K562 (cell line): ENCODE measurements around the gene FRMD3. TPM values are rescaled to one million over a fixed set of nuclear protein-coding genes. Genes with fewer than 3 reads are reported as not detected.

Experiments
- ATAC-seq: fragments of 200-7000 bp; cut with Tn5 transposase; 3 replicates; pipeline ENCODE4 v1.9.1; 2020; ENCODE audit warnings: moderate library complexity
- BruUV-seq: library from RNA; stranded (reverse); fragments of 400-500 nt; replicated peaks from 2 replicates; lab custom pipeline; 2021; lab: Mats Ljungman, UMichigan
- CTCF ChIA-PET: fragments of 300-600 bp; formaldehyde crosslinking; extraction: SDS; loops from one replicate; lab custom pipeline; 2021; ENCODE audit warnings: low intra/inter-chr PET ratio; lab: Yijun Ruan, JAX
- POLR2A ChIA-PET: fragments of 300-600, 350-650 bp; sonication (Branson Sonifier 250); formaldehyde crosslinking; extraction: SDS; loops from one replicate; lab custom pipeline; 2021; ENCODE audit warnings: antibody characterized with exemption, inconsistent platforms; lab: Yijun Ruan, JAX
- DNase-seq, 4 experiments: peaks; one replicate each; pipeline versions ENCODE4 v3.0.0 to v3.0.0-alpha.2; 2011 to 2018; ENCODE audit warnings: low spot score in 3 of 4, mixed read lengths in 3 of 4; ENCODE audit errors: extremely low read depth in 1 of 4
- FAIRE-seq: peaks from 2 replicates; lab custom pipeline; 2011; peaks lifted over from hg19 to GRCh38; lab: Jason Lieb, UNC
- H2AFZ ChIP-seq: 2 replicates; pipeline ENCODE4 v1.6.0; 2011; ENCODE audit warnings: low read depth, low read length, control low read depth, inconsistent platforms
- H3K27ac ChIP-seq: fragments of 200-600 bp; 3 replicates; pipeline ENCODE4 v1.8.0; 2011; ENCODE audit warnings: low read depth, mild to moderate bottlenecking, control low read depth, inconsistent platforms, low read length, moderate library complexity, mixed read lengths; ENCODE audit errors: extremely low read depth
- H3K27me3 ChIP-seq, 2 experiments: fragments of 300-600 bp in 1 of 2; 2 replicates in 1 of 2; 3 replicates in 1 of 2; pipeline versions ENCODE4 v1.6.0 to v1.8.0; 2011; ENCODE audit warnings: inconsistent platforms in 2 of 2, low read length in 2 of 2, mild to moderate bottlenecking in 1 of 2, mixed read lengths in 1 of 2, moderate library complexity in 1 of 2; ENCODE audit not compliant: control insufficient read depth in 2 of 2, insufficient read depth in 2 of 2
- H3K36me3 ChIP-seq: fragments of 300-600 bp; 3 replicates; pipeline ENCODE4 v1.8.0; 2011; ENCODE audit warnings: mild to moderate bottlenecking, low read length, inconsistent platforms; ENCODE audit not compliant: control insufficient read depth, insufficient read depth
- H3K4me1 ChIP-seq, 2 experiments: fragments of 200-600 bp in 1 of 2; replicated peaks in 1 of 2; 2 replicates in 1 of 2; 3 replicates in 1 of 2; pipeline versions ENCODE4 v1.5.1 to v1.8.0; 2011; ENCODE audit warnings: inconsistent platforms in 2 of 2, low read length in 2 of 2, mild to moderate bottlenecking in 1 of 2, mixed read lengths in 1 of 2, moderate library complexity in 1 of 2; ENCODE audit not compliant: control insufficient read depth in 2 of 2, insufficient read depth in 2 of 2
- H3K4me2 ChIP-seq: 2 replicates; pipeline ENCODE4 v1.6.1; 2011; ENCODE audit warnings: low read length, control low read depth, inconsistent platforms, mixed read lengths; ENCODE audit not compliant: insufficient read depth
- H3K4me3 ChIP-seq: fragments of 200-600 bp; sonication (generic), shearing (Covaris generic); 2 replicates; pipeline ENCODE4 v1.5.1; 2016; ENCODE audit warnings: control low read depth, inconsistent platforms
- H3K79me2 ChIP-seq: fragments of 200-600 bp; 3 replicates; pipeline ENCODE4 v1.8.0; 2011; ENCODE audit warnings: low read length, inconsistent platforms; ENCODE audit not compliant: control insufficient read depth, insufficient read depth
- H3K9ac ChIP-seq, 2 experiments: 2 replicates each; pipeline versions ENCODE4 v1.6.0 to v1.6.1; 2011; ENCODE audit warnings: low read depth in 2 of 2, low read length in 2 of 2, control low read depth in 1 of 2, inconsistent platforms in 1 of 2, mild to moderate bottlenecking in 1 of 2, mixed read lengths in 1 of 2; ENCODE audit not compliant: insufficient read depth in 1 of 2
- H3K9me1 ChIP-seq: one replicate; pipeline ENCODE4 v1.6.0; 2011; ENCODE audit warnings: inconsistent platforms, mild to moderate bottlenecking, low read length, moderate library complexity; ENCODE audit not compliant: control insufficient read depth, insufficient read depth
- H3K9me3 ChIP-seq: replicated peaks from 2 replicates; pipeline ENCODE4 v1.5.1; 2011; ENCODE audit warnings: low read depth, low read length, inconsistent platforms; ENCODE audit not compliant: control insufficient read depth, insufficient read depth
- H4K20me1 ChIP-seq: replicated peaks from 2 replicates; pipeline ENCODE4 v1.6.1; 2011; ENCODE audit warnings: low read length, inconsistent platforms, mixed read lengths; ENCODE audit not compliant: control insufficient read depth, insufficient read depth
- C11orf30 ChIP-seq: fragments of 450-650 bp; IDR thresholded peaks from 2 replicates; pipeline ENCODE4 v1.6.1; 2016; ENCODE audit warnings: low read depth, mild to moderate bottlenecking
- ELF2 ChIP-seq: fragments of 250-450 bp; sonication (Bioruptor Pico); IDR thresholded peaks from 2 replicates; pipeline ENCODE4 v1.5.0; 2021; ENCODE audit warnings: mild to moderate bottlenecking
- NFE2 ChIP-seq: IDR thresholded peaks from 2 replicates; pipeline ENCODE4 v1.6.1; 2014; ENCODE audit warnings: antibody characterized with exemption, low read depth
- RBM17 ChIP-seq: fragments of 200-400 bp; formaldehyde crosslinking; IDR thresholded peaks from 2 replicates; pipeline ENCODE4 v1.6.1; 2017; ENCODE audit warnings: low read depth, mild to moderate bottlenecking, low read length, borderline replicate concordance
- SMAD2 ChIP-seq: fragments of 150-350 bp; IDR thresholded peaks from 2 replicates; pipeline ENCODE4 v1.6.1; 2014; ENCODE audit warnings: low read depth, mild to moderate bottlenecking, low read length
- SP1 ChIP-seq: sonication (generic); formaldehyde crosslinking; IDR thresholded peaks from 2 replicates; pipeline ENCODE4 v1.8.1; 2022; ENCODE audit warnings: mild to moderate bottlenecking, missing genetic modification reagents
- ZKSCAN1 ChIP-seq: fragments of 150-350 bp; IDR thresholded peaks from 2 replicates; pipeline ENCODE4 v1.6.1; 2016; ENCODE audit warnings: low read depth, low read length
- ZNF717 ChIP-seq: fragments of 250-450 bp; sonication (Bioruptor Pico); IDR thresholded peaks from 2 replicates; pipeline ENCODE4 v1.5.0; 2021
- ZNF75A ChIP-seq: fragments of 450-650 bp; formaldehyde crosslinking; IDR thresholded peaks from 2 replicates; pipeline ENCODE4 v1.4.0; 2020; ENCODE audit warnings: mild to moderate bottlenecking
- ZNF77 ChIP-seq: fragments of 250-450 bp; sonication (Bioruptor Pico); IDR thresholded peaks from 2 replicates; pipeline ENCODE4 v1.5.0; 2020
- WGBS: fragments of 100-300 bp; shearing (Covaris generic); methylation state at CpG from one replicate; pipeline ENCODE4 v1.1.6; 2016; ENCODE audit warnings: low coverage, mixed read lengths; ENCODE audit not compliant: insufficient coverage; ENCODE audit errors: missing lambda C conversion rate; 5-methylcytosine and 5-hydroxymethylcytosine counted together
- in situ Hi-C: fragments of 300-500 bp; cut with MboI; formaldehyde crosslinking; loops from 4 replicates; pipeline ENCODE4 v1.15.0; 2018; ENCODE audit warnings: inconsistent platforms, mixed read lengths
- intact Hi-C: fragments of 100-400 bp; cut with micrococcal nuclease; formaldehyde crosslinking; loops from 2 replicates; pipeline ENCODE4 v1.14.2; 2022
- polyA plus RNA-seq, 8 experiments: library from polyadenylated mRNA; depleted of rRNA in 4 of 8; stranded (reverse) in 5 of 8; unstranded in 3 of 8; fragments of >200 nt; fragmentation: Nextera tagmentation in 2 of 8; fragmentation: Illumina TruSeq in 1 of 8; extraction: Ambion mirVana in 2 of 8; extraction: Trizol in 1 of 8; gene quantifications; 2 replicates each; pipeline versions ENCODE4 v1.2.1 to v1.2.3, GENCODE V29; 2011 to 2014; ENCODE audit warnings: inconsistent platforms in 1 of 8, missing spikeins in 1 of 8
- total RNA-seq, 7 experiments: library from RNA; depleted of rRNA in 6 of 7; stranded (reverse); fragments of >200 nt in 6 of 7; fragmentation: Illumina TruSeq in 2 of 7; extraction: Trizol in 2 of 7; gene quantifications; 2 replicates each; pipeline versions ENCODE4 v1.2.1 to v1.2.3, GENCODE V29; 2011 to 2021; ENCODE audit warnings: low replicate concordance in 1 of 7
- TF ChIP-seq, protein P1 (sequence below): fragments of 450-650 bp; IDR thresholded peaks from 2 replicates; pipeline ENCODE4 v1.6.1; 2016; ENCODE audit warnings: borderline replicate concordance
- TF ChIP-seq, protein P2 (sequence below): fragments of 150-350 bp; conservative IDR thresholded peaks from 2 replicates; pipeline ENCODE4 v1.6.1; 2014; ENCODE audit warnings: low read length
- TF ChIP-seq, protein P3 (sequence below): sonication (generic); formaldehyde crosslinking; IDR thresholded peaks from 2 replicates; pipeline ENCODE4 v1.8.0; 2022; ENCODE audit warnings: missing genetic modification reagents, mild to moderate bottlenecking, borderline replicate concordance

FRMD3 gene
- total and polyA plus RNA-seq, 9 of the 15 experiments (the other 6 are each of a cell fraction or from before 2014, with no cell fraction given), result 0.09 to 0.51 (median 0.21) TPM

DNA sequence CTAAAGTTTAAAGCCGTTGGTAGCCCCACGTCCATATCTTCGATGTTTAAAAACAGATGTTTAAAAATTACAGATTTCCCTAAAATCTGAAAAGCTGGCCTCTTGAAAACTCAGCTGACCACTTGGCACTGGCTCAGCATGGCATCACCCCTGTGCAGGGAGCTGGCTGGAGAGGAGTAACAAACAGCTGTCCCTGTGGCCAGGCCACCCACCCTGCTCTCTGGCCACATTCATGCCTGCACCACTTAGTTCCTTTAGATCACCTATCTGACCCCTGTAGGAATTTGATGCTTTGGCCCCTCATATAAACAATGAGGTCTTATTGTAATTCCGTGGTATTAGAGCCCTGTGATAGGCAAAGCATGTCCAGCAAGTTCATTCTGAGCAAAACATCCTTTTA is 107.5 kb downstream of the FRMD3 start:
- Histone ChIP-seq H3K9ac (no peak overlapping the region), H3K9me1 (no peaks in the 10 kb centered on the region), H3K27ac (no peak overlapping the region), H3K27me3 (no peaks in the 10 kb centered on the region), H2AFZ (no peak overlapping the region), H4K20me1 (no peaks in the 10 kb centered on the region), H3K9me3 (no peaks in the 10 kb centered on the region), H3K4me1 (no peaks in the 10 kb centered on the region), H3K36me3 (no peaks in the 10 kb centered on the region), H3K79me2 (no peaks in the 10 kb centered on the region), H3K4me3 (no peak overlapping the region), H3K4me2 (no peak overlapping the region)
- intact Hi-C loops (no loop called here), in situ Hi-C loops (no loop called here)
- ATAC-seq, result no peak
- no peak for DNase-seq
- no TSS peak for BruUV-seq
- CTCF ChIA-PET, result no interaction called here
- WGBS, result 0% methylated on average over 4 of the region's 4 CpGs
- POLR2A ChIA-PET, result no interaction called here
- no peak for FAIRE-seq
- TF ChIP-seq C11orf30 (no peak), NFE2 (no peak), ZNF77 (CRISPR knock-in tag) (no peak), ELF2 (CRISPR knock-in tag) (no peak), RBM17 (no peak), ZNF717 (no peak), ZNF75A (CRISPR knock-in tag) (no peak), ZKSCAN1 (no peak), SP1 (CRISPR knock-in tag) (no peak), SMAD2 (no peak)
- TF ChIP-seq, protein P1, sequence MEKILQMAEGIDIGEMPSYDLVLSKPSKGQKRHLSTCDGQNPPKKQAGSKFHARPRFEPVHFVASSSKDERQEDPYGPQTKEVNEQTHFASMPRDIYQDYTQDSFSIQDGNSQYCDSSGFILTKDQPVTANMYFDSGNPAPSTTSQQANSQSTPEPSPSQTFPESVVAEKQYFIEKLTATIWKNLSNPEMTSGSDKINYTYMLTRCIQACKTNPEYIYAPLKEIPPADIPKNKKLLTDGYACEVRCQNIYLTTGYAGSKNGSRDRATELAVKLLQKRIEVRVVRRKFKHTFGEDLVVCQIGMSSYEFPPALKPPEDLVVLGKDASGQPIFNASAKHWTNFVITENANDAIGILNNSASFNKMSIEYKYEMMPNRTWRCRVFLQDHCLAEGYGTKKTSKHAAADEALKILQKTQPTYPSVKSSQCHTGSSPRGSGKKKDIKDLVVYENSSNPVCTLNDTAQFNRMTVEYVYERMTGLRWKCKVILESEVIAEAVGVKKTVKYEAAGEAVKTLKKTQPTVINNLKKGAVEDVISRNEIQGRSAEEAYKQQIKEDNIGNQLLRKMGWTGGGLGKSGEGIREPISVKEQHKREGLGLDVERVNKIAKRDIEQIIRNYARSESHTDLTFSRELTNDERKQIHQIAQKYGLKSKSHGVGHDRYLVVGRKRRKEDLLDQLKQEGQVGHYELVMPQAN, result no peak
- TF ChIP-seq, protein P2, sequence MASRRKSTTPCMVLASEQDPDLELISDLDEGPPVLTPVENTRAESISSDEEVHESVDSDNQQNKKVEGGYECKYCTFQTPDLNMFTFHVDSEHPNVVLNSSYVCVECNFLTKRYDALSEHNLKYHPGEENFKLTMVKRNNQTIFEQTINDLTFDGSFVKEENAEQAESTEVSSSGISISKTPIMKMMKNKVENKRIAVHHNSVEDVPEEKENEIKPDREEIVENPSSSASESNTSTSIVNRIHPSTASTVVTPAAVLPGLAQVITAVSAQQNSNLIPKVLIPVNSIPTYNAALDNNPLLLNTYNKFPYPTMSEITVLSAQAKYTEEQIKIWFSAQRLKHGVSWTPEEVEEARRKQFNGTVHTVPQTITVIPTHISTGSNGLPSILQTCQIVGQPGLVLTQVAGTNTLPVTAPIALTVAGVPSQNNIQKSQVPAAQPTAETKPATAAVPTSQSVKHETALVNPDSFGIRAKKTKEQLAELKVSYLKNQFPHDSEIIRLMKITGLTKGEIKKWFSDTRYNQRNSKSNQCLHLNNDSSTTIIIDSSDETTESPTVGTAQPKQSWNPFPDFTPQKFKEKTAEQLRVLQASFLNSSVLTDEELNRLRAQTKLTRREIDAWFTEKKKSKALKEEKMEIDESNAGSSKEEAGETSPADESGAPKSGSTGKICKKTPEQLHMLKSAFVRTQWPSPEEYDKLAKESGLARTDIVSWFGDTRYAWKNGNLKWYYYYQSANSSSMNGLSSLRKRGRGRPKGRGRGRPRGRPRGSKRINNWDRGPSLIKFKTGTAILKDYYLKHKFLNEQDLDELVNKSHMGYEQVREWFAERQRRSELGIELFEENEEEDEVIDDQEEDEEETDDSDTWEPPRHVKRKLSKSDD, result no peak
- TF ChIP-seq, protein P3, sequence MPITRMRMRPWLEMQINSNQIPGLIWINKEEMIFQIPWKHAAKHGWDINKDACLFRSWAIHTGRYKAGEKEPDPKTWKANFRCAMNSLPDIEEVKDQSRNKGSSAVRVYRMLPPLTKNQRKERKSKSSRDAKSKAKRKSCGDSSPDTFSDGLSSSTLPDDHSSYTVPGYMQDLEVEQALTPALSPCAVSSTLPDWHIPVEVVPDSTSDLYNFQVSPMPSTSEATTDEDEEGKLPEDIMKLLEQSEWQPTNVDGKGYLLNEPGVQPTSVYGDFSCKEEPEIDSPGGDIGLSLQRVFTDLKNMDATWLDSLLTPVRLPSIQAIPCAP (CRISPR knock-in tag), result no peak
